Measurements from ENCODE around the gene CRTC3.

DNA sequence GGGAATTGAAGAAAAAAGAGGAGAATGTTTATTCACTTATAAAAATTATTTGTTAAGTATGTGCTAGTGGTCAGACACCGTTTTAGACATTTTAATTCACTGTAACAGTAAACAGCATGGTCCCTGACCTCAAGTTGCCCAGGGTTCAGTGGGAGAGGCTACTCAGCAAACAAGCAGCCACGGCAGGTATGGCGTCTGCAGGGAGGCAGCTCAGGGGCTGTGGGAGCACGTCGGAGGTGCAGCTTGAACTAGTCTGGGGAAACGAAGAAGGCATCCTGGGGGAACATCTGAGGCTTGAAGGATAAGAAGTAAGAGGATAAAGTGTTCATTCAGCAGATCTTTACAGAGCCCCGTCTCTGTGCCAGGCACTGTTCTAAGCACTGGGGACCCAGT, 66.0 kb downstream of the CRTC3 start:
- TF ChIP-seq, protein P1, sequence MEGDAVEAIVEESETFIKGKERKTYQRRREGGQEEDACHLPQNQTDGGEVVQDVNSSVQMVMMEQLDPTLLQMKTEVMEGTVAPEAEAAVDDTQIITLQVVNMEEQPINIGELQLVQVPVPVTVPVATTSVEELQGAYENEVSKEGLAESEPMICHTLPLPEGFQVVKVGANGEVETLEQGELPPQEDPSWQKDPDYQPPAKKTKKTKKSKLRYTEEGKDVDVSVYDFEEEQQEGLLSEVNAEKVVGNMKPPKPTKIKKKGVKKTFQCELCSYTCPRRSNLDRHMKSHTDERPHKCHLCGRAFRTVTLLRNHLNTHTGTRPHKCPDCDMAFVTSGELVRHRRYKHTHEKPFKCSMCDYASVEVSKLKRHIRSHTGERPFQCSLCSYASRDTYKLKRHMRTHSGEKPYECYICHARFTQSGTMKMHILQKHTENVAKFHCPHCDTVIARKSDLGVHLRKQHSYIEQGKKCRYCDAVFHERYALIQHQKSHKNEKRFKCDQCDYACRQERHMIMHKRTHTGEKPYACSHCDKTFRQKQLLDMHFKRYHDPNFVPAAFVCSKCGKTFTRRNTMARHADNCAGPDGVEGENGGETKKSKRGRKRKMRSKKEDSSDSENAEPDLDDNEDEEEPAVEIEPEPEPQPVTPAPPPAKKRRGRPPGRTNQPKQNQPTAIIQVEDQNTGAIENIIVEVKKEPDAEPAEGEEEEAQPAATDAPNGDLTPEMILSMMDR (IDR thresholded peaks at IDR 0.05; ENCODE audit: low read depth, low read length): no peak
- TF ChIP-seq POLR2A (IDR thresholded peaks at IDR 0.05; ENCODE audit: extremely low read depth, insufficient read length): no peak
- TF ChIP-seq MYC (IDR thresholded peaks at IDR 0.05; ENCODE audit: low read depth, low read length): no peak
- TF ChIP-seq, protein P2, sequence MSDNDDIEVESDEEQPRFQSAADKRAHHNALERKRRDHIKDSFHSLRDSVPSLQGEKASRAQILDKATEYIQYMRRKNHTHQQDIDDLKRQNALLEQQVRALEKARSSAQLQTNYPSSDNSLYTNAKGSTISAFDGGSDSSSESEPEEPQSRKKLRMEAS (IDR thresholded peaks at IDR 0.05; ENCODE audit: low read depth, low read length): no peak

Measured in NB4 (cell line).